ENCODE measurements around the gene DPP6.

Gene DPP6

DNA sequence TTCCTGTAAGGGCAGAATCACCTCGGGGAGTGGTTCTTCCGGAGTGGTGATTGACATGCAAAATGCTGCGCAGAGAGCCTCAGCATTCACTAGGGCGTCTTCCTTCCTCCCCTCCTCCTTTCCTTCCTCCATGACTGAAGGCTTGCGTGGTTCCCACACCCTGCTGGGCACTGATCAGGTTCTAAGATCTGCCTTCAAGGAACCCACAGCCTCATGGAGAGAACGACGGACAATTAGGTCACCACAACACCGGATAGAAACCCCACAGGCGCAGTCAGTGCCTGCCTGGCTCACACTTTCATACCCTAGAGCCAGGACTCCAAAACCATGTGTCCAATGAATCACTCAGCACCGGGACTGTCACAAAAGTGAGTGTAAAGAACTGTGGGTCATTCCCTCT is 131.3 kb downstream of the DPP6 start:
- H3K27me3 ChIP-seq (ENCODE audit: insufficient read depth, low read length, poor library complexity): no peaks in the 10 kb centered on the region
- H3K9ac ChIP-seq (ENCODE audit: low read length): no peak overlapping the region
- H3K23ac ChIP-seq (ENCODE audit: low read length): no peak overlapping the region
- H3K36me3 ChIP-seq (ENCODE audit: control insufficient read depth, insufficient read depth, low read length): no peaks in the 10 kb centered on the region
- DNase-seq: no peak
- no peak overlapping the region for H4K8ac ChIP-seq (ENCODE audit: low read depth, low read length)
- H2BK15ac ChIP-seq (replicated peaks; ENCODE audit: low read depth): no peak overlapping the region
- no peak overlapping the region for H3K18ac ChIP-seq (ENCODE audit: low read length)
- H3K27ac ChIP-seq (ENCODE audit: low read depth, low read length): no peak overlapping the region
- H4K5ac ChIP-seq (ENCODE audit: low read length): no peak overlapping the region
- no peak overlapping the region for H3K4me2 ChIP-seq (ENCODE audit: low read length)
- no peak overlapping the region for H3K4ac ChIP-seq (ENCODE audit: low read depth, low read length)
- no peak overlapping the region for H3K4me3 ChIP-seq (ENCODE audit: low read length)
- H3K79me2 ChIP-seq (ENCODE audit: control insufficient read depth, insufficient read depth, low read length): no peaks in the 10 kb centered on the region
- H2AK5ac ChIP-seq (ENCODE audit: low read length): no peak overlapping the region
- H3K4me1 ChIP-seq (ENCODE audit: control insufficient read depth, low read depth, low read length): no peaks in the 10 kb centered on the region
- H3K56ac ChIP-seq (ENCODE audit: low read length): no peak overlapping the region
- no CpG with 5 or more reads among the region's 10 CpGs for WGBS (ENCODE audit: extremely low coverage, insufficient coverage, low lambda C conversion rate)
- H2BK5ac ChIP-seq (ENCODE audit: low read length): no peak overlapping the region
- H3K79me1 ChIP-seq (ENCODE audit: low read length): no peaks in the 10 kb centered on the region
- no peak overlapping the region for H2BK120ac ChIP-seq (ENCODE audit: low read depth, low read length)

GRCh38 chr7:154183946-154184345 is 131.7 kb downstream of the DPP6 start:
- Histone ChIP-seq H2BK120ac (ENCODE audit: low read depth, low read length) (no peak overlapping the region), H3K23ac (ENCODE audit: low read length) (no peak overlapping the region), H4K8ac (ENCODE audit: low read depth, low read length) (no peak overlapping the region), H3K4me1 (ENCODE audit: control insufficient read depth, low read depth, low read length) (no peaks in the 10 kb centered on the region), H3K4ac (ENCODE audit: low read depth, low read length) (no peak overlapping the region), H3K36me3 (ENCODE audit: control insufficient read depth, insufficient read depth, low read length) (no peaks in the 10 kb centered on the region), H3K27ac (ENCODE audit: low read depth, low read length) (no peak overlapping the region), H3K4me2 (ENCODE audit: low read length) (no peak overlapping the region), H3K4me3 (ENCODE audit: low read length) (no peak overlapping the region), H2BK15ac (replicated peaks; ENCODE audit: low read depth) (no peak overlapping the region), H4K5ac (ENCODE audit: low read length) (no peak overlapping the region), H2AK5ac (ENCODE audit: low read length) (no peak overlapping the region), H3K18ac (ENCODE audit: low read length) (no peak overlapping the region), H3K9ac (ENCODE audit: low read length) (no peak overlapping the region), H3K56ac (ENCODE audit: low read length) (no peak overlapping the region), H2BK5ac (ENCODE audit: low read length) (no peak overlapping the region), H3K79me1 (ENCODE audit: low read length) (no peaks in the 10 kb centered on the region), H3K27me3 (ENCODE audit: insufficient read depth, low read length, poor library complexity) (no peaks in the 10 kb centered on the region), H3K79me2 (ENCODE audit: control insufficient read depth, insufficient read depth, low read length) (no peaks in the 10 kb centered on the region)
- no peak for DNase-seq
- WGBS (ENCODE audit: extremely low coverage, insufficient coverage, low lambda C conversion rate): no CpG with 5 or more reads among the region's 3 CpGs

- no peak overlapping the region for H3K56ac ChIP-seq (ENCODE audit: low read length)
- no peak overlapping the region for H4K5ac ChIP-seq (ENCODE audit: low read length)
- no peaks in the 10 kb centered on the region for H3K79me2 ChIP-seq (ENCODE audit: control insufficient read depth, insufficient read depth, low read length)
- H3K36me3 ChIP-seq (ENCODE audit: control insufficient read depth, insufficient read depth, low read length): no peaks in the 10 kb centered on the region
- H4K8ac ChIP-seq (ENCODE audit: low read depth, low read length): no peak overlapping the region
- H3K27me3 ChIP-seq (ENCODE audit: insufficient read depth, low read length, poor library complexity): no peaks in the 10 kb centered on the region
- H3K18ac ChIP-seq (ENCODE audit: low read length): no peak overlapping the region
- DNase-seq: no peak
- WGBS (ENCODE audit: extremely low coverage, insufficient coverage, low lambda C conversion rate): no CpG with 5 or more reads among the region's 3 CpGs
- no peak overlapping the region for H2AK5ac ChIP-seq (ENCODE audit: low read length)
- H2BK5ac ChIP-seq (ENCODE audit: low read length): no peak overlapping the region
- no peaks in the 10 kb centered on the region for H3K79me1 ChIP-seq (ENCODE audit: low read length)
- H2BK120ac ChIP-seq (ENCODE audit: low read depth, low read length): no peak overlapping the region
- no peak overlapping the region for H3K4ac ChIP-seq (ENCODE audit: low read depth, low read length)
- no peak overlapping the region for H3K27ac ChIP-seq (ENCODE audit: low read depth, low read length)
- H3K4me1 ChIP-seq (ENCODE audit: control insufficient read depth, low read depth, low read length): no peaks in the 10 kb centered on the region
- no peak overlapping the region for H3K23ac ChIP-seq (ENCODE audit: low read length)
- no peak overlapping the region for H3K9ac ChIP-seq (ENCODE audit: low read length)
- H2BK15ac ChIP-seq (replicated peaks; ENCODE audit: low read depth): no peak overlapping the region
- no peak overlapping the region for H3K4me2 ChIP-seq (ENCODE audit: low read length)
- H3K4me3 ChIP-seq (ENCODE audit: low read length): no peak overlapping the region
Observed at GRCh38 chr7:154186811-154187210, 134.6 kb downstream of the DPP6 start.

- H3K23ac ChIP-seq (ENCODE audit: low read length): no peak overlapping the region
- no peak overlapping the region for H3K4me3 ChIP-seq (ENCODE audit: low read length)
- H3K36me3 ChIP-seq (ENCODE audit: control insufficient read depth, insufficient read depth, low read length): no peaks in the 10 kb centered on the region
- no peak overlapping the region for H4K5ac ChIP-seq (ENCODE audit: low read length)
- H2BK15ac ChIP-seq (replicated peaks; ENCODE audit: low read depth): no peak overlapping the region
- no peak overlapping the region for H2BK5ac ChIP-seq (ENCODE audit: low read length)
- no peaks in the 10 kb centered on the region for H3K4me1 ChIP-seq (ENCODE audit: control insufficient read depth, low read depth, low read length)
- DNase-seq: no peak
- H3K4ac ChIP-seq (ENCODE audit: low read depth, low read length): no peak overlapping the region
- no peak overlapping the region for H4K8ac ChIP-seq (ENCODE audit: low read depth, low read length)
- H3K9ac ChIP-seq (ENCODE audit: low read length): no peak overlapping the region
- no peaks in the 10 kb centered on the region for H3K79me2 ChIP-seq (ENCODE audit: control insufficient read depth, insufficient read depth, low read length)
- no CpG with 5 or more reads among the region's 2 CpGs for WGBS (ENCODE audit: extremely low coverage, insufficient coverage, low lambda C conversion rate)
- no peaks in the 10 kb centered on the region for H3K79me1 ChIP-seq (ENCODE audit: low read length)
- H3K27ac ChIP-seq (ENCODE audit: low read depth, low read length): no peak overlapping the region
- no peaks in the 10 kb centered on the region for H3K27me3 ChIP-seq (ENCODE audit: insufficient read depth, low read length, poor library complexity)
- H2BK120ac ChIP-seq (ENCODE audit: low read depth, low read length): no peak overlapping the region
- H3K56ac ChIP-seq (ENCODE audit: low read length): no peak overlapping the region
- no peak overlapping the region for H2AK5ac ChIP-seq (ENCODE audit: low read length)
- no peak overlapping the region for H3K4me2 ChIP-seq (ENCODE audit: low read length)
- H3K18ac ChIP-seq (ENCODE audit: low read length): no peak overlapping the region
Observed at GRCh38 chr7:154188330-154188729, 136.1 kb downstream of the DPP6 start.

DNA sequence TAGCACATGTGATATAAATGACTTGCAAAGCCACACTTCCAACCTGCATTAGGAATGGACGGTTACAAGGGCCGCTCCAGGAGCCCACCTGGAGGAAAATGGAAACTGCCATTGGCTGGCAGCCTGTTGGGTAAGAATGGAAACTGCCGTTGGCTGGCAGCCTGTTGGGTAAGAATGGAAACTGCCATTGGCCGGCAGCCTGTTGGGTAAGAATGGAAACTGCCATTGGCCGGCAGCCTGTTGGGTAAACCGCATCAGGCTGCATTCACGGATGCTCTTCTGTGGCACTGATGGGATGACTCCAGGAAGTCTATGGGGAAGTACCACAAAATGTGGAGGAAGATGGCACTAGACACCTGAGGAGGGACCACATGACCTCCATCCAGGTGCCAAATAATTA is 143.1 kb downstream of the DPP6 start:
- no peaks in the 10 kb centered on the region for H3K27me3 ChIP-seq (ENCODE audit: insufficient read depth, low read length, poor library complexity)
- WGBS (ENCODE audit: extremely low coverage, insufficient coverage, low lambda C conversion rate): no CpG with 5 or more reads among the region's 7 CpGs
- H4K8ac ChIP-seq (ENCODE audit: low read depth, low read length): no peak overlapping the region
- no peak overlapping the region for H2BK5ac ChIP-seq (ENCODE audit: low read length)
- H2AK5ac ChIP-seq (ENCODE audit: low read length): no peak overlapping the region
- no peaks in the 10 kb centered on the region for H3K79me1 ChIP-seq (ENCODE audit: low read length)
- no peak overlapping the region for H3K4me2 ChIP-seq (ENCODE audit: low read length)
- H3K4me1 ChIP-seq (ENCODE audit: control insufficient read depth, low read depth, low read length): no peaks in the 10 kb centered on the region
- H2BK15ac ChIP-seq (replicated peaks; ENCODE audit: low read depth): no peak overlapping the region
- H3K56ac ChIP-seq (ENCODE audit: low read length): no peak overlapping the region
- no peak overlapping the region for H3K4ac ChIP-seq (ENCODE audit: low read depth, low read length)
- no peak overlapping the region for H3K18ac ChIP-seq (ENCODE audit: low read length)
- H3K23ac ChIP-seq (ENCODE audit: low read length): no peak overlapping the region
- H3K4me3 ChIP-seq (ENCODE audit: low read length): no peak overlapping the region
- no peak overlapping the region for H2BK120ac ChIP-seq (ENCODE audit: low read depth, low read length)
- no peaks in the 10 kb centered on the region for H3K79me2 ChIP-seq (ENCODE audit: control insufficient read depth, insufficient read depth, low read length)
- H3K36me3 ChIP-seq (ENCODE audit: control insufficient read depth, insufficient read depth, low read length): no peaks in the 10 kb centered on the region
- no peak overlapping the region for H3K27ac ChIP-seq (ENCODE audit: low read depth, low read length)
- no peak overlapping the region for H4K5ac ChIP-seq (ENCODE audit: low read length)
- H3K9ac ChIP-seq (ENCODE audit: low read length): no peak overlapping the region
- DNase-seq: no peak

DNA sequence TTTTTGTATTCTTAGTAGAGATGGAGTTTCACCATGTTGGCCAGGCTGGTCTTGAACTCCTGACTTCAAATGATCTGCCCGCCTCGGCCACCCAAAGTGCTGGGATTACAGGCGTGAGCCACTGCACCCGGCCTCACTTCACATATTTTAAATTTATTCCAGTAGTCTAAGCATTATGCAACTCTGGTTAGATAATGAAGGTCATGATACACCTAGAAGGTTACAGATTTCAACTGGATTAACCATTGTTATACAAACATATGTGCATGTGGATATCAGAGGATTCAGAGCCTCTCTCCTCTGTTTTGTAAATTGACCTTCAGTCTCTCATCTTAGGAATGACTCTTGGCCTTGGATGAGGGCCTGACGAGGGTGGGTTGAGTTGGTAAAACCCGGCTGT is 146.3 kb downstream of the DPP6 start:
- Histone ChIP-seq H3K27ac (ENCODE audit: low read depth, low read length) (no peak overlapping the region), H2BK120ac (ENCODE audit: low read depth, low read length) (no peak overlapping the region), H3K4me1 (ENCODE audit: control insufficient read depth, low read depth, low read length) (no peaks in the 10 kb centered on the region), H3K9ac (ENCODE audit: low read length) (no peak overlapping the region), H3K79me1 (ENCODE audit: low read length) (no peaks in the 10 kb centered on the region), H4K5ac (ENCODE audit: low read length) (no peak overlapping the region), H3K56ac (ENCODE audit: low read length) (no peak overlapping the region), H2BK5ac (ENCODE audit: low read length) (no peak overlapping the region), H3K4me3 (ENCODE audit: low read length) (no peak overlapping the region), H2BK15ac (replicated peaks; ENCODE audit: low read depth) (no peak overlapping the region), H4K8ac (ENCODE audit: low read depth, low read length) (no peak overlapping the region), H3K79me2 (ENCODE audit: control insufficient read depth, insufficient read depth, low read length) (no peaks in the 10 kb centered on the region), H3K18ac (ENCODE audit: low read length) (no peak overlapping the region), H3K4ac (ENCODE audit: low read depth, low read length) (no peak overlapping the region), H3K4me2 (ENCODE audit: low read length) (no peak overlapping the region), H2AK5ac (ENCODE audit: low read length) (no peak overlapping the region), H3K27me3 (ENCODE audit: insufficient read depth, low read length, poor library complexity) (no peaks in the 10 kb centered on the region), H3K23ac (ENCODE audit: low read length) (no peak overlapping the region), H3K36me3 (ENCODE audit: control insufficient read depth, insufficient read depth, low read length) (no peaks in the 10 kb centered on the region)
- WGBS (ENCODE audit: extremely low coverage, insufficient coverage, low lambda C conversion rate): no CpG with 5 or more reads among the region's 6 CpGs
- DNase-seq: no peak
